ENCODE results near the gene TUBB1. TPM values are rescaled to one million over a fixed set of nuclear protein-coding genes. Genes with fewer than 3 reads are reported as not detected.
A peak's percentile ranks its signal among the peaks of the same experiment; 100 is the strongest.

The TUBB1 gene
- total and polyA plus RNA-seq, 2 of the 13 experiments (the other 11 are each of a cell fraction or from before 2014, with no cell fraction given): 0.11 to 57.6 TPM

DNA sequence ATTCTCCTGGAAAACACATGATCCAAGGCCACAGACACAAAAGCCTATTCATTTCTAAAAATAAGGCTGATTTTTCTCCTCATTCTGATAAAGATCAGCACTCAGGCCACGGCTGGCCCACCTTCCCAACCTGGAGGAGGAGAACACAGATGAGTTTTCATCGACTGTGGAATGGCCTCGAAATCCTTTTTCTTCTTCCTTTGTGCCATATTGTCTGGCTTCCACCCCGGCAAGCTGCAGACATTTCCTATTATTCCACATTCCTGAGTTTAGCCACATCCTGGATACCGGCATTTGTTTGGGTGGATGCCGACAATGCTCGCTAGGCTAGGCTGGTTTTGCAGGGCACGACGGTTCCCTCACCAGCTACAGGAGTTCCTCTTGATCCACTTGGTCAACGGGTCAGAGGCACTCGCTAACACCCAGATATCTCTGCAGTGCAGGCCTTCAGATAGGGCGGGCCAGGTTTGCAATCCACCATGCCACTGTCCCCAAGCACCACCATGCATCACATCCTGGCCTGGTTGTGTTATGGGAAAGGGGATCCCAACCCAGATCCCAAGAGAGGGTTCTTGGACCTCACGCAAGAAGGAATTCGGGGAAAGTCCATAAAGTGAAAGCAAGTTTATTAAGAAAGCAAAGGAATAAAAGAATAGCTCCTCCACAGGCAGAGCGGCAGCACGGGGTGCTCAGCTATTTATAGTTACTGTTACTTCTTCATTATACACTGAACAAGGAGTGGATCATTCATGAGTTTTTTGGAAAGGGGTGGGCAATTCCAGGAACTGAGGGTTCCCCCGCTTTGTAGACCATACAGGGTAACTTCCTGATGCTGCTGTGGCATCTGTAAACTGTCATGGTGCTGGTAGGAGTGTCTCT is 8.0 kb upstream of the TUBB1 start (continued):
- TF ChIP-seq, protein P1, sequence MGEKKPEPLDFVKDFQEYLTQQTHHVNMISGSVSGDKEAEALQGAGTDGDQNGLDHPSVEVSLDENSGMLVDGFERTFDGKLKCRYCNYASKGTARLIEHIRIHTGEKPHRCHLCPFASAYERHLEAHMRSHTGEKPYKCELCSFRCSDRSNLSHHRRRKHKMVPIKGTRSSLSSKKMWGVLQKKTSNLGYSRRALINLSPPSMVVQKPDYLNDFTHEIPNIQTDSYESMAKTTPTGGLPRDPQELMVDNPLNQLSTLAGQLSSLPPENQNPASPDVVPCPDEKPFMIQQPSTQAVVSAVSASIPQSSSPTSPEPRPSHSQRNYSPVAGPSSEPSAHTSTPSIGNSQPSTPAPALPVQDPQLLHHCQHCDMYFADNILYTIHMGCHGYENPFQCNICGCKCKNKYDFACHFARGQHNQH (CRISPR knock-in tag; IDR thresholded peaks at IDR 0.05): peak; percentile 33; the same call in 1 of the 2 replicates
- TF ChIP-seq, protein P2, sequence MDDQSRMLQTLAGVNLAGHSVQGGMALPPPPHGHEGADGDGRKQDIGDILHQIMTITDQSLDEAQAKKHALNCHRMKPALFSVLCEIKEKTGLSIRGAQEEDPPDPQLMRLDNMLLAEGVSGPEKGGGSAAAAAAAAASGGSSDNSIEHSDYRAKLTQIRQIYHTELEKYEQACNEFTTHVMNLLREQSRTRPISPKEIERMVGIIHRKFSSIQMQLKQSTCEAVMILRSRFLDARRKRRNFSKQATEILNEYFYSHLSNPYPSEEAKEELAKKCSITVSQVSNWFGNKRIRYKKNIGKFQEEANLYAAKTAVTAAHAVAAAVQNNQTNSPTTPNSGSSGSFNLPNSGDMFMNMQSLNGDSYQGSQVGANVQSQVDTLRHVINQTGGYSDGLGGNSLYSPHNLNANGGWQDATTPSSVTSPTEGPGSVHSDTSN (CRISPR knock-in tag; IDR thresholded peaks at IDR 0.05; ENCODE audit: borderline replicate concordance): no peak
- TF ChIP-seq ZNF598 (CRISPR knock-in tag; IDR thresholded peaks at IDR 0.05; ENCODE audit: borderline replicate concordance) (0 out of 2 replicates have a peak, but pooled peaks have one; percentile 36), SOX13 (IDR thresholded peaks at IDR 0.05) (0 out of 2 replicates have a peak, but pooled peaks have one; percentile 13), SOX13 (CRISPR knock-in tag; conservative IDR thresholded peaks at IDR 0.05 in 1 of 2, IDR thresholded peaks at IDR 0.05 in 1 of 2) (peak in 1 of 2 experiments; percentile 52; a peak in 2 of 4 replicates), KLF13 (CRISPR knock-in tag; IDR thresholded peaks at IDR 0.05) (no peak), ZNF326 (CRISPR knock-in tag; IDR thresholded peaks at IDR 0.05; ENCODE audit: borderline replicate concordance) (no peak)
- TF ChIP-seq, protein P3, sequence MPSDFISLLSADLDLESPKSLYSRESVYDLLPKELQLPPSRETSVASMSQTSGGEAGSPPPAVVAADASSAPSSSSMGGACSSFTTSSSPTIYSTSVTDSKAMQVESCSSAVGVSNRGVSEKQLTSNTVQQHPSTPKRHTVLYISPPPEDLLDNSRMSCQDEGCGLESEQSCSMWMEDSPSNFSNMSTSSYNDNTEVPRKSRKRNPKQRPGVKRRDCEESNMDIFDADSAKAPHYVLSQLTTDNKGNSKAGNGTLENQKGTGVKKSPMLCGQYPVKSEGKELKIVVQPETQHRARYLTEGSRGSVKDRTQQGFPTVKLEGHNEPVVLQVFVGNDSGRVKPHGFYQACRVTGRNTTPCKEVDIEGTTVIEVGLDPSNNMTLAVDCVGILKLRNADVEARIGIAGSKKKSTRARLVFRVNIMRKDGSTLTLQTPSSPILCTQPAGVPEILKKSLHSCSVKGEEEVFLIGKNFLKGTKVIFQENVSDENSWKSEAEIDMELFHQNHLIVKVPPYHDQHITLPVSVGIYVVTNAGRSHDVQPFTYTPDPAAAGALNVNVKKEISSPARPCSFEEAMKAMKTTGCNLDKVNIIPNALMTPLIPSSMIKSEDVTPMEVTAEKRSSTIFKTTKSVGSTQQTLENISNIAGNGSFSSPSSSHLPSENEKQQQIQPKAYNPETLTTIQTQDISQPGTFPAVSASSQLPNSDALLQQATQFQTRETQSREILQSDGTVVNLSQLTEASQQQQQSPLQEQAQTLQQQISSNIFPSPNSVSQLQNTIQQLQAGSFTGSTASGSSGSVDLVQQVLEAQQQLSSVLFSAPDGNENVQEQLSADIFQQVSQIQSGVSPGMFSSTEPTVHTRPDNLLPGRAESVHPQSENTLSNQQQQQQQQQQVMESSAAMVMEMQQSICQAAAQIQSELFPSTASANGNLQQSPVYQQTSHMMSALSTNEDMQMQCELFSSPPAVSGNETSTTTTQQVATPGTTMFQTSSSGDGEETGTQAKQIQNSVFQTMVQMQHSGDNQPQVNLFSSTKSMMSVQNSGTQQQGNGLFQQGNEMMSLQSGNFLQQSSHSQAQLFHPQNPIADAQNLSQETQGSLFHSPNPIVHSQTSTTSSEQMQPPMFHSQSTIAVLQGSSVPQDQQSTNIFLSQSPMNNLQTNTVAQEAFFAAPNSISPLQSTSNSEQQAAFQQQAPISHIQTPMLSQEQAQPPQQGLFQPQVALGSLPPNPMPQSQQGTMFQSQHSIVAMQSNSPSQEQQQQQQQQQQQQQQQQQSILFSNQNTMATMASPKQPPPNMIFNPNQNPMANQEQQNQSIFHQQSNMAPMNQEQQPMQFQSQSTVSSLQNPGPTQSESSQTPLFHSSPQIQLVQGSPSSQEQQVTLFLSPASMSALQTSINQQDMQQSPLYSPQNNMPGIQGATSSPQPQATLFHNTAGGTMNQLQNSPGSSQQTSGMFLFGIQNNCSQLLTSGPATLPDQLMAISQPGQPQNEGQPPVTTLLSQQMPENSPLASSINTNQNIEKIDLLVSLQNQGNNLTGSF (CRISPR knock-in tag; IDR thresholded peaks at IDR 0.05): 0 out of 2 replicates have a peak, but pooled peaks have one; percentile 31
- TF ChIP-seq, protein P4, sequence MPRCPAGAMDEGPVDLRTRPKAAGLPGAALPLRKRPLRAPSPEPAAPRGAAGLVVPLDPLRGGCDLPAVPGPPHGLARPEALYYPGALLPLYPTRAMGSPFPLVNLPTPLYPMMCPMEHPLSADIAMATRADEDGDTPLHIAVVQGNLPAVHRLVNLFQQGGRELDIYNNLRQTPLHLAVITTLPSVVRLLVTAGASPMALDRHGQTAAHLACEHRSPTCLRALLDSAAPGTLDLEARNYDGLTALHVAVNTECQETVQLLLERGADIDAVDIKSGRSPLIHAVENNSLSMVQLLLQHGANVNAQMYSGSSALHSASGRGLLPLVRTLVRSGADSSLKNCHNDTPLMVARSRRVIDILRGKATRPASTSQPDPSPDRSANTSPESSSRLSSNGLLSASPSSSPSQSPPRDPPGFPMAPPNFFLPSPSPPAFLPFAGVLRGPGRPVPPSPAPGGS (CRISPR knock-in tag; IDR thresholded peaks at IDR 0.05): peak; percentile 69; the same call in 1 of the 2 replicates
- TF ChIP-seq, protein P5, sequence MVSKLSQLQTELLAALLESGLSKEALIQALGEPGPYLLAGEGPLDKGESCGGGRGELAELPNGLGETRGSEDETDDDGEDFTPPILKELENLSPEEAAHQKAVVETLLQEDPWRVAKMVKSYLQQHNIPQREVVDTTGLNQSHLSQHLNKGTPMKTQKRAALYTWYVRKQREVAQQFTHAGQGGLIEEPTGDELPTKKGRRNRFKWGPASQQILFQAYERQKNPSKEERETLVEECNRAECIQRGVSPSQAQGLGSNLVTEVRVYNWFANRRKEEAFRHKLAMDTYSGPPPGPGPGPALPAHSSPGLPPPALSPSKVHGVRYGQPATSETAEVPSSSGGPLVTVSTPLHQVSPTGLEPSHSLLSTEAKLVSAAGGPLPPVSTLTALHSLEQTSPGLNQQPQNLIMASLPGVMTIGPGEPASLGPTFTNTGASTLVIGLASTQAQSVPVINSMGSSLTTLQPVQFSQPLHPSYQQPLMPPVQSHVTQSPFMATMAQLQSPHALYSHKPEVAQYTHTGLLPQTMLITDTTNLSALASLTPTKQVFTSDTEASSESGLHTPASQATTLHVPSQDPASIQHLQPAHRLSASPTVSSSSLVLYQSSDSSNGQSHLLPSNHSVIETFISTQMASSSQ (IDR thresholded peaks at IDR 0.05; ENCODE audit: low read depth): no peak
- TF ChIP-seq, protein P5 (CRISPR knock-in tag; IDR thresholded peaks at IDR 0.05; ENCODE audit: borderline replicate concordance): peak; percentile 49; the same call in 1 of the 2 replicates
